Adipose tissue (tissue), 3 donors: ENCODE data around the gene RASSF3. TPM values are rescaled to one million over a fixed set of nuclear protein-coding genes. Genes with fewer than 3 reads are reported as not detected.
"Not testable (repeated sequence)": the region's sequence is repeated elsewhere in the genome, so short reads cannot be mapped to it uniquely, and the experiment has no call there.

Source experiments
- H3K27ac ChIP-seq: one replicate; pipeline ENCODE4 v1.5.1; 2013; ENCODE audit warnings: low read depth, low read length
- WGBS, 3 donors: extraction: QIAGEN DNeasy Blood & Tissue Kit; methylation state at CpG; one replicate each; pipeline ENCODE4 v1.1.7; 2013; 5-methylcytosine and 5-hydroxymethylcytosine counted together
- polyA plus RNA-seq, 3 donors: library from polyadenylated mRNA; stranded (reverse); fragments of 200-250 nt; gene quantifications; one replicate each; pipeline ENCODE4 v1.2.3, GENCODE V29; 2013
- donor health status: healthy with polysubstance abuse.
- donor health status: Bipolar disorder and iron deficiency.
- donor health status: healthy.

Gene RASSF3
- polyA plus RNA-seq, 3 donors = 7.5 to 37.0 (median 21.5) TPM

GRCh38 chr12:64625243-64626077 is 15.2 kb downstream of the RASSF3 start:
- no peak overlapping the region for H3K27ac ChIP-seq
- WGBS, 3 donors = 8 to 13% (median 9%) methylated on average over 15 of the region's 15 CpGs

- WGBS, 3 donors = 95 to 100% (median 100%) methylated on average over 1 of the region's 1 CpG
- not testable (repeated sequence) for H3K27ac ChIP-seq
These were observed 16.3 kb downstream of the RASSF3 start for GRCh38 chr12:64626588-64626987.

- H3K27ac ChIP-seq = no peak overlapping the region
These were observed 17.5 kb downstream of the RASSF3 start for GRCh38 chr12:64627771-64628170.

GRCh38 chr12:64631197-64631596 is 20.9 kb downstream of the RASSF3 start:
- 84 to 93% (median 89%) methylated on average over 5 of the region's 5 CpGs for WGBS, 3 donors
- no peak overlapping the region for H3K27ac ChIP-seq

- 89 to 90% (median 89%) methylated on average over 5 of the region's 5 CpGs for WGBS, 3 donors
- H3K27ac ChIP-seq = no peak overlapping the region
These were observed 23.0 kb downstream of the RASSF3 start for GRCh38 chr12:64633011-64633939.

GRCh38 chr12:64633940-64634337 is 23.6 kb downstream of the RASSF3 start:
- H3K27ac ChIP-seq = no peak overlapping the region

- no peak overlapping the region for H3K27ac ChIP-seq
- 76 to 95% (median 93%) methylated on average over 7 of the region's 7 CpGs for WGBS, 3 donors
These were observed 24.3 kb downstream of the RASSF3 start for GRCh38 chr12:64634508-64635092.

GRCh38 chr12:64635356-64635998 is 25.2 kb downstream of the RASSF3 start:
- WGBS, 3 donors = 72 to 84% (median 79%) methylated on average over 5 of the region's 5 CpGs
- H3K27ac ChIP-seq = no peak overlapping the region

- no peak overlapping the region for H3K27ac ChIP-seq
- 55 to 90% (median 90%) methylated on average over 1 to 2 of the region's 2 CpGs for WGBS, 3 donors
These were observed 26.6 kb downstream of the RASSF3 start for GRCh38 chr12:64636856-64637255.

- whole genome bisulfite sequencing, 3 donors = 37 to 94% (median 92%) methylated on average over 1 of the region's 1 CpG
- H3K27ac ChIP-seq = no peak overlapping the region
These were observed 29.2 kb downstream of the RASSF3 start for GRCh38 chr12:64639466-64639865.

- H3K27ac ChIP-seq = no peak overlapping the region
These were observed 36.0 kb downstream of the RASSF3 start for GRCh38 chr12:64646318-64646717.

- 59 to 85% (median 80%) methylated on average over 6 of the region's 6 CpGs for WGBS, 3 donors
- no peak overlapping the region for H3K27ac ChIP-seq
These were observed 39.2 kb downstream of the RASSF3 start for GRCh38 chr12:64649487-64649886.

GRCh38 chr12:64650762-64651161 is 40.5 kb downstream of the RASSF3 start:
- H3K27ac ChIP-seq = no peak overlapping the region
- WGBS, 3 donors = 46 to 88% (median 61%) methylated on average over 4 of the region's 4 CpGs

GRCh38 chr12:64652346-64652745 is 42.1 kb downstream of the RASSF3 start:
- WGBS, 3 donors = 58 to 79% (median 74%) methylated on average over 2 of the region's 2 CpGs
- no peak overlapping the region for H3K27ac ChIP-seq

- WGBS, 3 donors = 76 to 98% (median 88%) methylated on average over 1 of the region's 1 CpG
- H3K27ac ChIP-seq = no peak overlapping the region
These were observed 42.8 kb downstream of the RASSF3 start for GRCh38 chr12:64653123-64653522.

- WGBS, 3 donors = 84 to 92% (median 92%) methylated on average over 2 of the region's 2 CpGs
- H3K27ac ChIP-seq = not testable (repeated sequence)
These were observed 43.6 kb downstream of the RASSF3 start for GRCh38 chr12:64653907-64654306.

GRCh38 chr12:64655141-64655540 is 44.8 kb downstream of the RASSF3 start:
- H3K27ac ChIP-seq = no peak overlapping the region
- WGBS, 3 donors = 34 to 63% (median 60%) methylated on average over 3 of the region's 3 CpGs

- no peak overlapping the region for H3K27ac ChIP-seq
- WGBS, 3 donors = 38 to 85% (median 69%) methylated on average over 1 of the region's 1 CpG
These were observed 46.1 kb downstream of the RASSF3 start for GRCh38 chr12:64656429-64656828.
